ENCODE results near the gene AMIGO1.

DNA sequence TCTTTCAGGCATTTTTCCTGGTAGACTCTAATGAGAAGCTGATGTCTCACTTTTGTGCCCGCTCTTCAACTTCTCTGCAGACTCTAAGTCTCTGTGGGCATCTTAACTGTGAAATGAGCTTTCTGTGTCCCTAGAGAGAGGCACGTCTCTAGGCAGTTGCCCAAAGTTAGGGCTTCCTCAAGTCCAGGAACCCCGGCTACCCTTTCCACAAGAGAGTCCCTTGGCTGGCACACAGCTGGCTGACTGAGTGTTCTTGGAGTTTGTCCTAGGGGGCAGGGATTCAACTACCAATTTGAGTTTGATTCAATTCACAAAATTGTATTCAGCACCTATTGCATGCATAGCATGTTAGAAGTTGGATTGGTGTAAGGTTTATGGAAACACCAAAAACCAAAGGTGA is 31.6 kb upstream of the AMIGO1 start:
- TF ChIP-seq, protein P1, sequence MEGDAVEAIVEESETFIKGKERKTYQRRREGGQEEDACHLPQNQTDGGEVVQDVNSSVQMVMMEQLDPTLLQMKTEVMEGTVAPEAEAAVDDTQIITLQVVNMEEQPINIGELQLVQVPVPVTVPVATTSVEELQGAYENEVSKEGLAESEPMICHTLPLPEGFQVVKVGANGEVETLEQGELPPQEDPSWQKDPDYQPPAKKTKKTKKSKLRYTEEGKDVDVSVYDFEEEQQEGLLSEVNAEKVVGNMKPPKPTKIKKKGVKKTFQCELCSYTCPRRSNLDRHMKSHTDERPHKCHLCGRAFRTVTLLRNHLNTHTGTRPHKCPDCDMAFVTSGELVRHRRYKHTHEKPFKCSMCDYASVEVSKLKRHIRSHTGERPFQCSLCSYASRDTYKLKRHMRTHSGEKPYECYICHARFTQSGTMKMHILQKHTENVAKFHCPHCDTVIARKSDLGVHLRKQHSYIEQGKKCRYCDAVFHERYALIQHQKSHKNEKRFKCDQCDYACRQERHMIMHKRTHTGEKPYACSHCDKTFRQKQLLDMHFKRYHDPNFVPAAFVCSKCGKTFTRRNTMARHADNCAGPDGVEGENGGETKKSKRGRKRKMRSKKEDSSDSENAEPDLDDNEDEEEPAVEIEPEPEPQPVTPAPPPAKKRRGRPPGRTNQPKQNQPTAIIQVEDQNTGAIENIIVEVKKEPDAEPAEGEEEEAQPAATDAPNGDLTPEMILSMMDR (conservative IDR thresholded peaks at IDR 0.05; ENCODE audit: low read depth, low read length) = no peak
- TF ChIP-seq EZH2 (IDR thresholded peaks at IDR 0.05; ENCODE audit: low read length, unreplicated experiment) (no peak), EZH2phosphoT487 (IDR thresholded peaks at IDR 0.05; ENCODE audit: borderline replicate concordance, low read length) (no peak)
